Stimulated activated CD8-positive, alpha-beta memory T cell treated with anti-CD3 and anti-CD28 coated beads, Interleukin-15, amount 100 ng/mL, for 48 hours (primary cell): ENCODE results near the gene NANOS1.
"Not testable (repeated sequence)": the region's sequence is repeated elsewhere in the genome, so short reads cannot be mapped to it uniquely, and the experiment has no call there.

ENCODE experiments used
- DNase-seq, 2 donors: peaks; one replicate each; pipeline ENCODE4 v3.0.0-alpha.2; 2020; ENCODE audit warnings: low read depth in 2 of 2

NANOS1 gene

DNA sequence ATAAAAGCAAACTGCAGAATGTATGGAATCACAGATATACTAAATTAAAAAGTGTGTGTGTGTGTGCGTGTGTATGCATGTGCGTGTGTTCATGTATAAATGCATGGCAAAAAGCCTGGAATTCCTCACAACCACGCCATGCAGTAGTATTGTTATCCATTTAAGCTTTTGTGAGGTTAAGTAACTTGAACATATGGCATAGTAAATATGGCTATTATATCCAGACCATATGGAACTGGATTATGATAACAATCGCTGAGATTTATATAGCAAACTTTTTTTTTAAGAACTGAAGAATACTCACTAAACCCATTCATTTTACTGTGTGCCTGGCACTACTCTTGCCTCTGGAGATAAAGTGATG, 22.3 kb upstream of the NANOS1 start:
- no peak for DNase-seq

DNA sequence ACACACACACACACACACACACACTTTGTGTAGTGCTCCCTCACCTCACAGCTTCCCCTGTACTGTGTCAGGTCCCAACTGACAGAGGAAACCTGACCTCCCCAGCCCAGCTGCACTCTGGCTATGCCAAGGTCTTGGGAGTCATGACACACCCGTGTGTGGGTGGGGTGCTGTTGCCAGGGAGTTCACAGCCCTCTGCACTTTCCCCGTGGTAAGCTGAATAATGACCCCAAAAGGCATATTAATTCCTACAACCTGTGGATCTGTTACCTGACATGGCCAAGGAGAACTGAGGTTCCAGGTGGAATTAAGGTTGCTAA, 8.9 kb upstream of the NANOS1 start:
- peak; percentile 8 to 13 for DNase-seq

DNA sequence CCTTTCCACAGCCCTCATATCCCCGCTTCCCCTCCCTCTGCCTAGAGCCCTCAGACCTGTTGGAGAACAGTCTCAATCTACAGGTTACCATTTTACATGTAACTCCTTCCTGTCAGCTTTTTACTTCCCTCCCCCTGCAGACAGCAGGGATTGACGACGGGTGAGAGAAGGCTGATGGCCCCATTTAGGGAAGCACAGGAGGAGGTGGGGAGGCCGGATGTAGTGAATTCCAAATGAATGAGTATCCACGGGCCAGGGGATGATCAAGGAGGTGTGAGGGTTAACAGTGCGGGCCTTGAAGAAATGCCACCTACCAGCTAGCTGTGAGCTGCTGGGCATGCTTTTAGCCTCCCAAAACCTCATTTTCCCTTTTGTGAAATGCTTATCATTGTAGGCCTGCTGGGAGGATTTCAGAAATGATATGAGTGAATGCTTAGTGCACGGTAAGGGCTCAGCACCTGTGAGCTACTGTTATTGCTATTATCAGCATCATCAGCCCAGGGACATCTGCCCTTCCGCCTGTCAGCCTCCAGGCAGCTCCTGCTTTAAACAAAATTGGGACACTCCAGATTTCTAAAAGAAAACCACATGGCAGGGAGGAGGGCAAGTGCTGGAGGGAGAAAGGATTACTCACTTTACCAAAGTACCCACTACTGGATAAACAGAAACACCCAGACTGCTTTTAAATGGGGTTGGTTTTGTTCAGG, 6.5 kb upstream of the NANOS1 start:
- no peak for DNase-seq

DNA sequence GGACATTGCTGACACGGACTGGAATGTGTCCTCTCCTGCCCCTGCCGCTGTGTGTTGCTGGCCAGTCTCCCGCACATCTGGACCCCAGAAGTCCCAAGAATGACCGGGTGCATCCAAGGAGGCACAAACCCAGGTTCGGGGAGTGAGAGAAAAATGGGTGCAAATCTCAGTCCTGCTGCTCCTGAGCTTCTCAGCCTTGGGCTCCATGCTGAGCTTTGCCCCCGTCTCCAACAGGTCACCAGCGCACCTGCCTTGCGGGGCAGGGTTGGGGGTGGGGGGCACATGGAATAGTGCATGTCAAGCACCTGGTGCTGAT, 6.0 kb upstream of the NANOS1 start:
- DNase-seq: no peak

DNA sequence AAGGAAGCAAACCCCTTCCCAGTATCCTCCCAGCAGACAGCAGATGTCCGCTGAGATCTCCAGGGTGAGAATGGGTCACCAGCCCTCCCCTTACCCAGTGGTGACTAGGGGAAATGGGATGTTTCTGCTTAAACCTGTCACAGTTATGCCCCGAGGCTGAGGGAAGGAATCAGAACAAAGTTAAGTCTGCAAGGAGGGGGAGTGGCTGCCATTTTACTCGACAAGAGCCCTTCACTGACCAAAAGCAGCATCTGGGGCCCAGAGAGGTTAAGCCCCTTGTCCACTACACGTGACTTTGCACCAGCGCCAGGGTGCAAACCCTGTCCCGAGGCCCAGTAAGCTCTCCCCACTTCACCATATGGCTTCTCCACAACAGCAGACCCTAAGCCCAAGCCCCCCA, 4.6 kb upstream of the NANOS1 start:
- DNase-seq: no peak

DNA sequence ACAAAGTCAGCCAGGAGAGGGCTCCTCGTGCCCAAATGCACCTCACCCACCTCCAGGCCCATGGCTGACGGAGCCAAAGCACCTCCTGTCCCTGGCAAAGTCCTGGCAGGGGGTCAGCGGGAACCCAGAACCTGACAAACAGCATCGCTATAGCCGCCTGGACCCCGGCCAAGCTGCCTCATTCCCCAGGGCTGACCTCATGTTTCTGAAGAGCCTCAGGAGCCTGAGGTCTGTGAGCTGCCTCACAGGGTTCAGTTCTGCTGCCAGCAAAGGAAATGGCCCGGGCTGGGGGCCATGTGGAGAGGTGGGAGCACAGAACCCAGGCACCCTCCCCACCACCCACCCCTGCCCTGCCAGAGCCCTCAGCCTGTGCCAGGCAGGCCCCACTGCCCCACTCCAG, 4.2 kb upstream of the NANOS1 start:
- DNase-seq: no peak

DNA sequence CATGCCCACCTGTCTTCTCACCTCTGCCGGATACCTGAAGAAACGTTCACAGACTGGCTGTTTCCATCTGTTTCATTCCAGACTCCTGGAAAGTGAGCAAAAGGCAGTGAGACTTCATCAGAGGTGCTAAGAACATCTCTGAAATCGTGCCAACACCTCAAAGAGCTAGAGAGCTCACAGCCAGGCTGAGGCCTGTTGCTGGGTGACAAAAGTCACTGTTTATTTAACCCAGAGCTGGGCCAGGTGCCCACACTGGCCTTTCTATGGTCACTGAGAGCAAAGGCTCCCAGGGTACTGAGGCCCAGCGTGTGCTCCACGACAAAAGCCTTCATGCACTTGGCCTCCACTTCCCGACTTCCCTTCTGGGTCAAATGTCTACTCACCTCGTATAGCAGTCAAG, 3.7 kb upstream of the NANOS1 start:
- no peak for DNase-seq

DNA sequence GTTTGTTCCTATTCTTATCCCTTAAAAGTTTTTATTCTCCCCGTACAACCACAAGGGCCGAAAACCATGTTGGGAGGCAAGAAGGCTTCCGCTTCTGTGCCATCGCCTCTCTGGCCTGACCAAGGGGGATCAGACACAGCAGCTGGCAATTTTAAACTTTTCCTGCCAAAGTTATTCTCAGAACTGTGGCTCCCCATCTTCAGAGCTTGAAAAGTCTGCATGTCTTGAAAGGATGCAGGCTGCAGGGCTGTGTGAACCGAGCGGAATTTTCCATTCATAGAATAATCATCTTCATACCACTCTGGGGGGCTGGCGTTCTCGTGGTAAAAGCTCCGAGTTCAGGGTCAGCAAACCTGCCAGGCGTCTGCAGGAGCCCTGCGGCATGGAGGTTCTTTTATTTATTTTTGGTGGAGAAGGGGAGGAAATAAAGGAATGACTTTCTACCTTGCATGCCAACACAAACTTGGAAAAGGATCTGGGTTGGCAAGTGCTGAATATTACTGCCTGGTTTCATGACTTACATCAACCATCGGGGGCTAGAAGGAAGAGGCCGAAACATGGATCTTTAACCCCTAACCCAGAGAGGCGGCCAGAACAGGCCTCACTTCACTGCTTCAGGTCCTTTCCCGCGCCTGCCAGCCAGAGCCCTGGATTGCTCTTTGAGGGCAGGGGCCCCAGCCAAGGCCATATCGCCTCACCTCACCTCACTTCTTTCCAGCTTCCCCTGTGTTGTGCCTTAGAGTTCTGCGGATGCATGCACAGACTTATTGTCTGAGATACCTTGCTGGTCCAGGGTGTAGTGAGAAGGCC, 3.0 kb upstream of the NANOS1 start:
- no peak for DNase-seq

DNA sequence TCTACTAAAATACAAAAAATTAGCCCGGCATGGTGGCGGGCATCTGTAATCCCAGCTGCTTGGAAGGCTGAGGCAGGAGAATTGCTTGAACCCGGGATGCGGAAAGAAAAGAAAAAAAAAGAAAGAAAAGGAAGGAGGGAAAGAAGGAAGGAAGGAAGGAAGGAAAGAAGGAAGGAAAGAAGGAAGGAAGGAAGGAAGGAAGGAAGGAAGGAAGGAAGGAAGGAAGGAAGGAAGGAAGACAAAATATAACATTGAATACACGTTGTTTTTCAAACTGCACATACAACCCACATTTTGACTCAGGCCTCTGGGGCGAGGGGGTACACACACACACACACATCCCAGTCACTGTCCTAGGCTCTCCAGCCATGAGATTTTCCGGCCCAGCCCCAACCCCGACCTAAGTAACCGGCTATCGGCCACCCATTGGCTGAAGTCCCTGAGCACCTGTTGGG, 1.0 kb upstream of the NANOS1 start:
- DNase-seq: not testable (repeated sequence)

DNA sequence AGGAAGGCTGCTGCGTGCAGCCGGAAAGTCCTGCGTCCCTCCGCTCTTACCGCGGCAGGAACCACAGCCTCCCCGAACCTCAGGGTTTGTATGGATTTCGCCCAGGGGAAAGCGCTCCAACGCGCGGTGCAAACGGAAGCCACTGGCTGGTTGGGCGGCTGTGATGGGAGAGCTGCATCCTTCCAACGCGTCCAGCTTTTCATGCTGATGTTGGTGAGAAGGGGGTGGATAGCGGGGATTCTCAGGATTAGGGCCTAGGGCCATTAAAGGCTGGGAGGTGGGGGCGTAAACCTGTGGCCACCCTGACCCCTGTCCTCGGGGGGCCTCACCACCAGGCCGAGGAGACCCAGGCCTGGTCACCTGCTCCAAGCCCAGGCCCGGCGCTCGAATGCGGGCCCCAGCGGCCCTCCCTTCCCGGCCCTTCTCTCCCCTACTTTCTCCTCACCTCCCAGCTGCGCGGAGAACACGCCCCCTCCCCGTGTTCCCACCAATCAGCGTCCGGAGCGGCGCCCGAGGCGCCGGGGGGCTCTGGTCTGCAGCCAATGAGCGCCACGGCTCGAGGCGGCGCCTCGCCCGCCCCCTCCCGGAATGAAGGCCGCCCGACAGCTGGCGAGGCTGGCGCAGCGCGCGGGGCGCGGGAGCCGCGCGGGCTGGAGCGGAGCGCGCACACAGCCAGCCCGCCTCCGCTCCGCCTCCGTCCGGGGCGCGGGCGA, 458 bp upstream of the NANOS1 start:
- DNase-seq: peak; percentile 70 to 78

DNA sequence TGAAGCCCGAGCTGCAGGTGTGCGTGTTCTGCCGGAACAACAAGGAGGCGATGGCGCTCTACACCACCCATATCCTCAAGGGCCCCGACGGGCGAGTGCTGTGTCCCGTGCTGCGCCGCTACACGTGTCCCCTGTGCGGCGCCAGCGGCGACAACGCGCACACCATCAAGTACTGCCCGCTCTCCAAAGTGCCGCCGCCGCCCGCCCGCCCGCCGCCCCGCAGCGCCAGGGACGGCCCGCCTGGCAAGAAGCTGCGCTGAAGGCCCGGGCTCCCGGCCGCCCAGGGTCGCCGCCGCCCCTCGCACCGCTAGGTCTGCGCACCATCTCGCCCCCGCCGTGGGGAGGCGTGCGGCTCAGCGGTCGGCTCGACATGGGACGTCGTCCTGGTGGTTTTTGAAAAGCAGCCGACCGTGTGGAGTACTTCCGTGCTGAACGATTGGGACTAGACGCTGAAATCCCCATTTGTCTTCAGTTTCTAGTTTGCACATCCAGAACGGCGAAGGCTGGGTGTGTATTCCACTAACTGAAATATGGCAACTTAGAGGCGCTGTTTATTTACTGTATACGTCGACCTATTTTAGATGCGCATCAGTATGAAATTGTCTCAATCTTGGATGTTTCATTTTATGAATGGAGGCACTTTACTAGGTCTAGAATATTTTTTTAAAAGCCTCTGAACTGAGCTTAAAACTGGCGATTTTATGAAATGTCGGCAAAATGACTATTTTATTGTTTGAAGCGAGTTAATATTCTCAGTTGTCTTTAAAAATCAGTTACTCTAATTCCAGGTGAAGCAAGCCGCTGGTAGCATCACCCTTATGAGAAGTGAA, 1.1 kb downstream of the NANOS1 start:
- peak; percentile 39 to 41 for DNase-seq

DNA sequence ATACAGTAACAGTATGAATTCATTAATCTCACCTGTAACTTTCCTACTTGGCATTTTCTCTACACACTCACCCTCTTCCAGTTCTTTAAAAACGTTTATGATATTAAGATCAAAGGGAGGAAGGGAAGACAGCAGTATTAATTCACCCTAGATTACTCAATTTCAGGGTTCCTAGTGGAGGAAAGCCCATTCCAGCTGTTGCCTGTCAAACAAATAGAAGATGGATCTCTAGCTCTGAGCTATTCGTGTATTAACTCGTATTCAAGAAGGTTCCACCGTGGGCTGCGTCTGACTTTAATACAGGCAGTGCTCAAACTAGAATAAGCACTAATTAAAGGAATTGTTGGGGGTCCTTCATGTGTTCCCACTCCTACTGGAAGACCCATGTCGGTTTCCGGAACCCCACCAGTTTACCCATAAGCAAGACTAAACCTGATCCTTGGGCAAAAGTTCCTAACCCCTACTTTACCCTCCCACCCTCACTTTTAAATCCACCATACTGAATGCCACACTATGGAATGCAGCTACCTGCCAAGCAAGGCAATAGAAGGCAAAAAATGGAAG, 2.1 kb downstream of the NANOS1 start:
- no peak for DNase-seq

DNA sequence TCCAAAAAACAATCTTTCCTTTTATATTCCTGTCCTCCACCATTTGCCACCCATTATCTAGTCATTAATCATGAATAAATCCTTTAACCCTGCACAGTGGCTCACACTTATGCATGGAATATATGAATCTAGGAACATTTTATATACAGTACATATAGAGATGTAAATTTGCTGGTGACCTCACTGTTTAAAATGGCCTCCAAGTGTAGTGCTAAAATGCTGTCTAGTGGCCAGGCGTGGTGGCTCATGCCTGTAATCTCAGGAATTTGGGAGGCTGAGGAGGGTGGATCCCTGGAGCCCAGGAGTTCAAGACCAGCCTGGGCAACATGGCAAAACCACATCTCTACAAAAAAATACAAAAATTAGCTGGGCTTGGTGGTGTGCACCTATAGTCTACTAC, 9.6 kb downstream of the NANOS1 start:
- DNase-seq: no peak

DNA sequence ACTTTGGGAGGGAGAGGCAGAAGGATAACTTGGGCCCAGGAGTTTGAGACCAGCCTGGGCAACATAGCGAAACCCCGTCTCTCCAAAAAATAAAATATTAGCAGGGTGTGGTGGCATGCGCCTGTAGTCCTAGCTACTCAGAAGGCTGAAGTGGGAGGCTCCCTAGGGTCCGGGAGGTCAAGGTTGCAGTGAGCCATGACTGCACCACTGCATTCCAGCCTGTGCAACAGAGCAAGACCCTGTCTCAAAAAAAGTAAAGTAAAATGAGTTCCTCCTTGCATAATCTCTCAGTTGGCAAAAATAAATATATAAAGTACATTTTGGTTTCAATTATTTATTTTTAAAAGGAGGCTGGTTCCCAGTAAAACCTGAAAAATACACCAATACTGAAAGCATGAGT, 11.8 kb downstream of the NANOS1 start:
- DNase-seq: no peak

DNA sequence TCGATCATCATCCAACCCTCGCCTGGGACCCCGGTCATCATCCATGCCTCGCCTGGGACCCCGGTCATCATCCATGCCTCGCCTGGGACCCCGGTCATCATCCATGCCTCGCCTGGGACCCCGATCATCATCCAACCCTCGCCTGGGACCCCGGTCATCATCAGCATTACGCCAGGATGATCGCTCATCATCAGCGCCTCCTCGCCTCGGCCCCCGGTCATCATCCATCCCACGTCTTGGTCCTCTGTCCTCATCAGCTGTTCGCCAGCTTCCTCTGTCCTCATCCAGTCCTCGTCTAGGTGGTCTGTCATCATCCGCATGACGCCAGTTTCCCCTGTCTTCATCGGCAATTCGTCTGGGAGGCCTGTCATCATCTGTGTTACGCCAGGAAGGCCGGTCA, 12.7 kb downstream of the NANOS1 start:
- DNase-seq: no peak

DNA sequence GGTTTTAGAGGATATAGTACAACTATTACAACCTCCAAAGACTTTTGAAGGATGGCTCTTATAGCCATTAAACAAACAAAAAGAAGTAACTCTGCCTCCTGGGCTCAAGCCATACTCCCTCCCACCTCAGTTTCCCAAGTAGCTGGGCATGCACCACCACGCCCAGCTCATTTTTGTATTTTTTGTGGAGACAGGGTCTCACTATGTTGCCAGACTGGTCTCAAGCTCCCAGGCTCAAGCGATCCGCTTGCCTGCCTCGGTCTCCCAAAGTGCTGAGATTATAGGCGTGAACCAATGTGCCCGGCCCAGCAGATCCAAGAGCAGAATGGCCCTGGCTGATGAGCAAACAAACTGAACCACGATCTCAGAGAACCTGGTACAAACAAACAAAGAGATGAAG, 16.0 kb downstream of the NANOS1 start:
- DNase-seq: no peak

DNA sequence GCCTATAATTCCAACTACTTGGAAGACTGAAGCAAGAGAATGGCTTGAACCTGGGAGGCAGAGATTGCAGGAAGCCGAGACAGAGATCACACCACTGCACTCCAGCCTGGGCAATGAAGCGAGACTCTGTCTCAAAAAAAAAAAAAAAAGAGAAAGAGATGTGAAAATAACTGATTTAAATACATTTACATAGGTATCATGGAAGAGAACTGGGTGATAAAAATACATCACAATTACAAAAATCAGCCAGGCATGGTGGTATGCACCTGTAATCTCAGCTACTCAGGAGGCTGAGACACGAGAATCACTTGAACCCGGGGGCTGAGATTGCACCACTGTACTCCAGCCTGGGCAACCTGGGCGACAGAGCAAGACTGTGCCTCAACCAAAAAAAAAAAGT, 19.8 kb downstream of the NANOS1 start:
- DNase-seq: no peak

DNA sequence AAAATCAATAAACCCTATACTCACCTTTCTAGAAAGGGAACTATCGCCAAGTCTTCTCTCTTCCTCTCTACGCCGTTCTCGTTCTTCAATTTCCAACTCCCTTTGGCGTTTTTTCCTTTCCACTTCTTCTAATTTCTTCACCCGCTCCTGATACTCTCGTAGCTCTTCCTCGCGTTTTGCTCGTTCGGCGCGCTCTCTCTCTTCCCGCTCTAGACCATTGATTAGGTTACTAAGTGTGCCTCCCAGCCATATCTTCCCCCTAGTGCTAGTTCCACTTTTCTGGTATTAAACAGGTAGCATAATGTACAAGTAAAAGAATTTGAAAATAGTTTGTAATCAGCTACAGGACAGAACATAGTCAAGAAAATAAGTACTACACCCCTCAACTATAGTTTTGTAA, 20.3 kb downstream of the NANOS1 start:
- no peak for DNase-seq

DNA sequence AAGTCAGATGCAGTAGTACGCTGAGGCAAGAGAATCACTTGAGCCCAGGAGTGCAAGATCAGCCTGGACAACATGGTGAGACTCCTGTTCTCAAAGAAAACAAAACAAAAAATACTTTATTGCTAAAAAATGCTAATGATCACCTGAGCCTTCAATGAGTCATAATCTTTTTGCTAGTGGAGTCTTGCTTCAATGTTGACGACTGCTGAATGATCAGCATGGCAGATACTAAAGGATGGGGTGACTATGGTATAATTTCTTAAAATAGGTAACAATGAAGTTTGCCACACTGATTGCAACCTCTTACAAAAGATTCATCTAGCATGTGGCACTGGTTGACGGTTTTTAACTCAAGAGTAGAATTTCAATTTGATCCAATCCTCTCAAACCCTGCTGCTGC, 22.3 kb downstream of the NANOS1 start:
- DNase-seq: no peak

DNA sequence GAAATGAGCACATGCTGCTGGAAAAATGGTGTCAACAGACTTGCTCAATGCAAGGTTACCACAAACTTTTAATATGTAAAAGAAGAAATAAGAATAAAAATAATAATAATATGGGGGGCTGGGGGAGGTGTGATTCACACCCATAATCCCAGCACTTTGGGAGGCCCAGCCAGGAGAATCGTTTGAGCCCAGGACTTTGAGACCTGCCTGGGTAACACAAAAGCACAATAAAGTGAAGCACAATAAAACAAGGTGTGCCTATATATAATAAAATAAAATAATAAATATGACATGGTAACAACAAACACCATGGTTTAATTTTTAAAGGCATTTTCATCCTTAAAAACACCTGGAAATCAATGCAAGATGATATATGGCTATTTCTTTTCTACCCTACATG, 26.0 kb downstream of the NANOS1 start:
- DNase-seq: no peak

DNA sequence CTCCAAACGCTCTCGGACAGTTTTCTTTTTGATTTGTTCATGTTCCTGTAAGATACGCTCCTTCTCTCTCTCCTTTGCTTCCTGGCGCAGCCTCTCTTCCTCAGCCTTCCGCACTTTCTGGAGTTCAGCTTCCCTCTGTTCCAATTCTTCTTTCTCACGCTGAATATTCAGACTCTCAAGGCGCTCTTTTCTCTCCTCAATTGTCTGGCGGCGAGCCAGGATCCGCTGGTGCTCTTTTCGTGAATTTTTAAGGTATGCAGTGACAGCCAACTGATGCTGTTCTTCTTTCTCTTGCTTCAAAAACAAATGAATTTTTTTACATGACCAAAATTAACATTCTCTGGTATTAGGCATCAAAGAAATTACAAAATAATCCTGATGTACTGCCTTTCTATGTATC, 28.5 kb downstream of the NANOS1 start:
- DNase-seq: no peak

DNA sequence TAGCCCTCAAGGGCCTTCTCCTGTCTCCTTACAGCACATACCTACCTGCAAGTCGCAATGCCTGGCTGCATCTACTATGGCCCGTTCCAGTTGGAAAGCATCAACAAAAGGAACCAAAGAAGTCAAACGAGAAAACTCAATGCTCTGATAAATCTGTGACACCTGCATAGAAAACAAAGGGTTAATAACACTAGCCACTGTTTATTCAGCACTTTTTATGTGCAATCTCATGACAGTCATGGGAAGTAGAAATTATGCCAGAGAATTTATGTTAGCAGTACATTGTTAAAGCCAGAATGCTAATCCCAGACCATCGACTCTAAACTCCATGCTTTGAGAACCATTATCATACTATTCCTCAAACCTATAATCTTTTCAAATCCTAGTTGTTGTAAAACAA, 30.0 kb downstream of the NANOS1 start:
- DNase-seq: no peak
